AG08396 (cell line): ENCODE measurements around the gene RIC8B.
"Not testable (repeated sequence)": the region's sequence is repeated elsewhere in the genome, so short reads cannot be mapped to it uniquely, and the experiment has no call there.

Experiments
- DNase-seq: peaks from one replicate; pipeline ENCODE4 v3.0.0; 2012; ENCODE audit warnings: low spot score, mixed read lengths

RIC8B gene

GRCh38 chr12:106774005-106774807 lies at the start of gene RIC8B:
Gene RIC8B, plus strand, starts transcription at chr12:106774682. Its CDS starts 64 bp downstream, at chr12:106774746.
- peak; percentile 97 for DNase-seq

GRCh38 chr12:106724934-106725333 lies 49.5 kb upstream of the RIC8B start:
- DNase-seq = no peak

- not testable (repeated sequence) for DNase-seq
Observed at GRCh38 chr12:106726603-106727202, 47.8 kb upstream of the RIC8B start.

- DNase-seq = no peak
Observed at GRCh38 chr12:106729611-106730010, 44.9 kb upstream of the RIC8B start.

- no peak for DNase-seq
Observed at GRCh38 chr12:106732890-106733289, 41.6 kb upstream of the RIC8B start.

- no peak for DNase-seq
Observed at GRCh38 chr12:106733660-106734059, 40.8 kb upstream of the RIC8B start.

- no peak for DNase-seq
Observed at GRCh38 chr12:106736051-106736957, 38.2 kb upstream of the RIC8B start.

- no peak for DNase-seq
Observed at GRCh38 chr12:106739318-106739717, 35.2 kb upstream of the RIC8B start.

- peak; percentile 31 for DNase-seq
Observed at GRCh38 chr12:106739815-106740530, 34.5 kb upstream of the RIC8B start.

GRCh38 chr12:106740818-106741217 lies 33.7 kb upstream of the RIC8B start:
- no peak for DNase-seq

- DNase-seq = no peak
Observed at GRCh38 chr12:106741247-106741646, 33.2 kb upstream of the RIC8B start.

GRCh38 chr12:106743270-106743988 lies 31.1 kb upstream of the RIC8B start:
- DNase-seq = no peak

GRCh38 chr12:106744600-106744999 lies 29.9 kb upstream of the RIC8B start:
- DNase-seq = no peak

GRCh38 chr12:106745181-106745745 lies 29.2 kb upstream of the RIC8B start:
- DNase-seq = no peak

- DNase-seq = no peak
Observed at GRCh38 chr12:106747973-106748436, 26.5 kb upstream of the RIC8B start.

GRCh38 chr12:106750524-106750923 lies 24.0 kb upstream of the RIC8B start:
- no peak for DNase-seq

GRCh38 chr12:106753526-106753925 lies 21.0 kb upstream of the RIC8B start:
- DNase-seq = no peak

GRCh38 chr12:106754331-106754730 lies 20.2 kb upstream of the RIC8B start:
- DNase-seq = no peak

- no peak for DNase-seq
Observed at GRCh38 chr12:106757623-106758348, 16.7 kb upstream of the RIC8B start.
